CD4-positive, alpha-beta T cell treated with Interleukin-12 subunit alpha and Interleukin-12 subunit beta, for 1 hour (primary cell): ENCODE data around the gene NALCN.

Experiments
- DNase-seq: peaks from one replicate; pipeline ENCODE4 v3.0.0-alpha.2; 2020

NALCN gene

GRCh38 chr13:101111894-101112293 lies 304.4 kb downstream of the NALCN start:
- DNase-seq, result no peak

- no peak for DNase-seq
Measured at GRCh38 chr13:101109005-101109404, 307.3 kb downstream of the NALCN start.

- DNase-seq, result no peak
Measured at GRCh38 chr13:101098873-101099272, 317.4 kb downstream of the NALCN start.

GRCh38 chr13:101092985-101093384 lies 323.3 kb downstream of the NALCN start:
- no peak for DNase-seq

- DNase-seq, result no peak
Measured at GRCh38 chr13:101090287-101090686, 326.0 kb downstream of the NALCN start.

- DNase-seq, result no peak
Measured at GRCh38 chr13:101085551-101085950, 330.8 kb downstream of the NALCN start.

- no peak for DNase-seq
Measured at GRCh38 chr13:101082441-101082840, 333.9 kb downstream of the NALCN start.

- no peak for DNase-seq
Measured at GRCh38 chr13:101080616-101081015, 335.7 kb downstream of the NALCN start.

GRCh38 chr13:101065329-101065728 lies 351.0 kb downstream of the NALCN start:
- no peak for DNase-seq

GRCh38 chr13:101059793-101060192 lies 356.5 kb downstream of the NALCN start:
- no peak for DNase-seq

GRCh38 chr13:101058841-101059240 lies 357.5 kb downstream of the NALCN start:
- no peak for DNase-seq

- no peak for DNase-seq
Measured at GRCh38 chr13:101053301-101054093, 362.8 kb downstream of the NALCN start.

GRCh38 chr13:101049166-101049850 lies 367.0 kb downstream of the NALCN start:
- DNase-seq, result no peak

GRCh38 chr13:101036546-101036945 lies 379.8 kb downstream of the NALCN start:
- DNase-seq, result no peak

- DNase-seq, result no peak
Measured at GRCh38 chr13:101035119-101035620, 381.1 kb downstream of the NALCN start.

- DNase-seq, result no peak
Measured at GRCh38 chr13:101026736-101027398, 389.4 kb downstream of the NALCN start.

GRCh38 chr13:101026328-101026727 lies 390.0 kb downstream of the NALCN start:
- DNase-seq, result no peak

GRCh38 chr13:101025925-101026324 lies 390.4 kb downstream of the NALCN start:
- DNase-seq, result no peak

GRCh38 chr13:101025519-101025918 lies 390.8 kb downstream of the NALCN start:
- no peak for DNase-seq

GRCh38 chr13:101019126-101019525 lies 397.2 kb downstream of the NALCN start:
- DNase-seq, result no peak

- no peak for DNase-seq
Measured at GRCh38 chr13:101018720-101019119, 397.6 kb downstream of the NALCN start.

- DNase-seq, result no peak
Measured at GRCh38 chr13:101017123-101017872, 399.0 kb downstream of the NALCN start.

- DNase-seq, result no peak
Measured at GRCh38 chr13:101016475-101016874, 399.8 kb downstream of the NALCN start.
